ENCODE measurements around the gene ATP1A3.
"Not testable (repeated sequence)": the region's sequence is repeated elsewhere in the genome, so short reads cannot be mapped to it uniquely, and the experiment has no call there.

Gene ATP1A3

DNA sequence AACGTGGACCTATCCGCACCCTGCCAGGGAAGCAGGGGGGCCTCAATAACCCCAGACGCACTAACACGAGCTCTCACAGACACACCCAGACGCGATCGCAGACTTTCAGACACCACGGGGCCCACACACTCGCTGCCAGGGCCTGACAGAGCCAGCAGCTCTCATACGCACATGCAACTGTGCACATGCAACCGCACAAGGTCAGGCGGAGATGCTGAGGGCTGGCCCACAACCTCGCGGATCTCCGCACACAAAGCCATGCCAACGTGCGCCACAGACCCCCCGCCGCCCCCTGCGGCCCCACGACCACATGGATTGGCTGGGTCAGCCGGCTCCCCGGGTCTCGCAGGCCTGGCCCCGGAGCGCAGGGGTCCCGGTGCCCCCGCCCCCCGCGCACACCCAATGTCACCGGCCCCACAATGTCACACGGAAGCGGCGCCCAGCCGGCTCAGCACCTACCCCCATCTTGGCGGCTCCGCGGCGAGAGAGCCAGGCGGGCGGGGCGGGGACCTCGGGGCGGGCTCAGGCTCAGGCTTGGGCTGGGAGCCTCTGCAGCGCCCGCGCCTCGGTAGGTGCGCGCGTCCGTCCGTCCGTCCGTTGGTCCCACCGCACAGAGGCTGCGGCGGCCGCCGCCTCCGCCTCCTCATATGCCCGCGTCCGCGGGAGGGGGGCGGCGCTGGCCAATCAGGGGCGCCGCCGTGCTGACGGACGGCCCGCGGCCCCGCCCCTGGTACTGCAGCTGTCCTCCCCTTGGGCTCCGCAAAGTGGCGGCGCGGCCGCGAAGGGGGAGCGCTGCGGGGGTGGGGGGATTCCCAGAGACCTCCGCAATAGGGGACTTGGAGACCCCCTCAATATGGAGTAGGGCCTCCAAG is at the start of gene ATP1A3:
Gene ATP1A3, minus strand, starts transcription at position 619 of the 872 bp plus-strand sequence. Its CDS starts 154 bp downstream, at position 465.
- Mint-ChIP-seq H3K27me3 (peaks cover 35% of the 10 kb centered on the region), H3K27ac (ENCODE audit: low read depth) (peak within 1 kb of the TSS; percentile 95)

DNA sequence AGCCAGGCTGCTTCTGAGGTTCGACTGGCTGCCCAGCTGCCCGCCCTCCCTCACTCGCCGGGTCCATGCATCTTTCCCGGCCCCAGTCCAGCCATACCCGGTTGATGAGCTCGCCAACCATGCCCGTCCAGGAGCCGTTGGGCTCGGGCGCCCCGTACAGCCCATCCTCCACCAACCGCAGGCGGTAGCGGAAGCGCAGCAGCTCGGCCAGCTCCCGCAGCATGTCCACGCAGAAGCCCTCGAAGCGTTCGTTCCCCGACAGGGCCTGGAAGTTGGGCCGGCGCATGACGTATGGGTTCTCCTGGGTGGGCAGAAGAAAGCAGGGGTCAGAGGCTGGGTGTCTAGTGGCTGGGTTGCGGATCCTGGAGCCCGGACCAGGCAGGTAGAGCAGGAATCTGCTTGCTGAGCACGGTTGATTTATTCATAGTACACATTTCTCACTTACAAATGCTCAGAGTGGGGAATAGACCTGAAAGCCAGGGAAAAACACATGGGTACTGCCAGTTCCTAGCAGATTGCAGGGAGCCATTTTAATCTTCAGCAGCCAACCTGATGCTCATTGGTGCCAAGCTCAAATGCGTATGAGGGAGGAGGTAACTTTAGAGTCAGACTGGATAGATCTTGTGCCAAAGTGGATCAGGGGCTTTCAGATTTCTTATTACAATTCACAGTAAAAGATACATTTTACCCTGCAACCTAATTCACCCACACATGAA is 48.6 kb upstream of the ATP1A3 start:
- H3K4me3 Mint-ChIP-seq, result no peak overlapping the region
- H3K36me3 Mint-ChIP-seq (ENCODE audit: insufficient read depth), result no peaks in the 10 kb centered on the region
- H3K27me3 Mint-ChIP-seq, result peaks cover 22% of the 10 kb centered on the region
- no peaks in the 10 kb centered on the region for H3K9me3 Mint-ChIP-seq
- DNase-seq (ENCODE audit: low spot score in 2 of 2), result no peak
- no peaks in the 10 kb centered on the region for H3K4me1 Mint-ChIP-seq
- H3K27ac Mint-ChIP-seq (ENCODE audit: low read depth), result no peak overlapping the region
- no peak for ATAC-seq (replicated peaks; ENCODE audit: extremely low read depth, poor library complexity, severe bottlenecking)

More for the DNA sequence above, at the start of gene ATP1A3:
- Mint-ChIP-seq H3K4me3 (peak within 1 kb of the TSS; percentile 84), H3K9me3 (no peaks in the 10 kb centered on the region), H3K36me3 (ENCODE audit: insufficient read depth) (peaks cover 5% of the 10 kb centered on the region), H3K4me1 (peaks cover 40% of the 10 kb centered on the region)
- peak; percentile 45 to 65 for DNase-seq (ENCODE audit: low spot score in 2 of 2)
- ATAC-seq (replicated peaks; ENCODE audit: extremely low read depth, poor library complexity, severe bottlenecking), result peak; percentile 87

DNA sequence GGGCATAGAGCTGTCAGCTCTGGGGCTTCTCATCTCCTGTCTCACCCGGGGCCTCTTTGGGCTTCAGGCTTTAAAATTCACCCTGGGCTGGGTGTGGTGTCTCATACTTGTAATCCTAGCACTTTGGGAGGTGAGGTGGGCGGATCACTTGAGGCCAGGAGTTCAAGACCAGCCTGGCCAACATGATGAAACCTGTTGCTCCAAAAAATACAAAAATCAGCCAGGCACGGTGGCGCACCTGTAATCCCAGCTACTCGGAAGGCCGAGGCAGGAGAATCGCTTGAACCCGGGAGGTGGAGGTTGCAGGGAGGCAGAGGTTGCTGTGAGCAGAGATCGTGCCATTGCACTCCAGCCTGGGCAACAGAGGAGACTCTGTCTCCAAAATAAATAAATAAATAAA is 46.5 kb upstream of the ATP1A3 start:
- not testable (repeated sequence) for H3K9me3 Mint-ChIP-seq; H3K4me3 Mint-ChIP-seq; DNase-seq (ENCODE audit: low spot score in 2 of 2); H3K4me1 Mint-ChIP-seq; H3K36me3 Mint-ChIP-seq (ENCODE audit: insufficient read depth); ATAC-seq (replicated peaks; ENCODE audit: extremely low read depth, poor library complexity, severe bottlenecking); H3K27ac Mint-ChIP-seq (ENCODE audit: low read depth)
- H3K27me3 Mint-ChIP-seq, result peaks cover 15% of the 10 kb centered on the region

DNA sequence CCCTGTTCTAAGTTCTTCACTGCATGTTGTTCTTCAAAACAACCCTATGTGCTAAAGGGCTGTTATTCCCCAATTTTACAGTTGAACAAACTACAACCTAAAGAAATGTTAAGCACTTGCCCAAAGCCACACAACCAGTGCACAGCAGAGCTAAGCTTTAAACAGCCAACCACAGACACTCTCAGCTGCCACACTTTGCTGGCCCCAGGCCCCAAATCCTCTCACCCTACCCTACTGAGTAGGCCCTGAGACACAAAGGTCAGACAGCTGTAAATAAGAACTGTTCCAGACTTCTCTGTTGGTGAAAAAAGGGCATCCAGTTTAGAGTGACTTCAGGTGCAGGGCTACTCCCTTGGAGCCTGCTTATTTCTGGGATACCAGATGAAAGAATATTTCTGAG is 46.0 kb upstream of the ATP1A3 start:
- no peak for DNase-seq (ENCODE audit: low spot score in 2 of 2)
- Mint-ChIP-seq H3K9me3 (no peaks in the 10 kb centered on the region), H3K27ac (ENCODE audit: low read depth) (no peak overlapping the region), H3K4me3 (no peak overlapping the region), H3K27me3 (peaks cover 10% of the 10 kb centered on the region), H3K36me3 (ENCODE audit: insufficient read depth) (no peaks in the 10 kb centered on the region), H3K4me1 (no peaks in the 10 kb centered on the region)
- ATAC-seq (replicated peaks; ENCODE audit: extremely low read depth, poor library complexity, severe bottlenecking), result no peak

DNA sequence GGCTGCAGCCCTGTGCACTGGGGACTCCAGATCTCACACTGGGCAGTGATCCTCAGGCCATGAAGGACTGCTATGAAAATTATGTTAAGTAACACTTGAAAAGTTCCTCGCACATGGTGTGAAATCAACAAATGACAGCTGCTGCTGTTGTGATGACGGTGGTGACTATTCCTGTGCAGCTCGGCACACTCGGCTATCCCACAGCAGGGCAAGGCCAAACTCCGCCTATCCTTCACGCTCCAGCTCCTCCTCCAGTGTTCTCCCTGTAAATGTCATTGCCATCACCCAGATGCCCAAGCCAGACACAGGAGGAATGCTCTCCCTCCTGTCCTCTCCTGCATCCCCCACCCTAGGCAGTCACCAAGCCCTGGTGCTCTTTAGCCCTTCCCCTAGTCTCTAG is 44.6 kb upstream of the ATP1A3 start:
- ATAC-seq (replicated peaks; ENCODE audit: extremely low read depth, poor library complexity, severe bottlenecking), result no peak

DNA sequence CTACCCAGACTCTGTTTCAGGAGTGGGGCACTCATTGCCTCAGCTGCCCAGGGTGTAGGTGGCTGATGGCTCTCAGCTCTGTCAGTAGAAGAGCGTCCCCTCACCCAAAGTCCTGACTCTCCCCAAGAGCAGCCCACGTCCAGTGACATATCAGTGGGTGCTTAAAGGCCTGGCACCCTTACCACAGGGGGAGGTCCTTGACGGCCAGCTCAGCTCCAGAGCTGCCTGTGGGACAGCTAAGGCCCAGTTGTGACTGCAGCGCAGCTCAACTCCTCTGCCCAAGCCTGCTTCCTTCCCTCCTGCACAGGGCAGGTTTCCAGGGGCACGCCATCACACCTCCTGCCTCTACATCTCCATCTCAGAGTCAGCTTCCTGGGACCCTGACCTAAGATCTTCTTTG is 43.6 kb upstream of the ATP1A3 start:
- Mint-ChIP-seq H3K27ac (ENCODE audit: low read depth) (no peak overlapping the region), H3K9me3 (no peaks in the 10 kb centered on the region), H3K4me3 (no peak overlapping the region), H3K36me3 (ENCODE audit: insufficient read depth) (no peaks in the 10 kb centered on the region), H3K4me1 (peaks cover 6% of the 10 kb centered on the region), H3K27me3 (peaks cover 10% of the 10 kb centered on the region)
- DNase-seq (ENCODE audit: low spot score in 2 of 2), result no peak
- no peak for ATAC-seq (replicated peaks; ENCODE audit: extremely low read depth, poor library complexity, severe bottlenecking)

More for the DNA sequence above, 44.6 kb upstream of the ATP1A3 start:
- H3K9me3 Mint-ChIP-seq, result no peaks in the 10 kb centered on the region
- no peak overlapping the region for H3K4me3 Mint-ChIP-seq
- no peak for DNase-seq (ENCODE audit: low spot score in 2 of 2)
- H3K27ac Mint-ChIP-seq (ENCODE audit: low read depth), result peak overlapping the region; percentile 87
- no peaks in the 10 kb centered on the region for H3K36me3 Mint-ChIP-seq (ENCODE audit: insufficient read depth)
- H3K27me3 Mint-ChIP-seq, result peaks cover 10% of the 10 kb centered on the region
- peaks cover 6% of the 10 kb centered on the region for H3K4me1 Mint-ChIP-seq

DNA sequence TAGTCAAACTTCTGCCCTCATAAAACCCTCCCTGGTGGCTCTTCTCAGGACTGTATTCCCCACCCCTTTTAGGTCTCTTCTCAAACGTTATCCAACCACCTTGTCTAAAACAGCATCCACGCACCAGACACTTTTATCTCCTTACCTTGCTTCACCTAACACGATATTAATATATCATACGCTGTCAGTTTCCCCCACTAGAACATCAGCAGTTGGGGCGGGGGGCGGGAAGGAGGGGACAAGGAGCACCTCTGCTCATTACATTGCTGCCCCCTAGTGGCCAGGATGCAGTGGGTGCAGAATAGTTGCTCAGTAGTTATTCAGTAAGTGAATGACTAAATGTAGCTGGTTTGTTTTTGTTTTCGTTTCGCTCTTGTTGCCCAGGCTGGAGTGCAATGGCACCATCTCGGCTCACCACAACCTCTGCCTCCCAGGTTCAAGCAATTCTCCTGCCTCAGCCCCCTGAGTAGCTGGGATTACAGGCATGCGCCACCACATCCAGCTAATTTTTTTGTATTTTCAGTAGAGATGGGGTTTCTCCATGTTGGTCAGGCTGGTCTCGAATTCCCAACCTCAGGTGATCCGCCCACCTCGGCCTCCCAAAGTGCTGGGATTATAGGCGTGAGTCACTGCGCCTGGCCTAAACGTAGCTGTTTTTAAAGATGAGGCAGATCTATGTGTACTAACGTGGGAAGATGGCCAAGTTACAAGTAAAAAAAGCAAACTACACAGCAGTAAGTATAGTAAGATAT is 40.8 kb upstream of the ATP1A3 start:
- H3K27ac Mint-ChIP-seq (ENCODE audit: low read depth), result not testable (repeated sequence)

DNA sequence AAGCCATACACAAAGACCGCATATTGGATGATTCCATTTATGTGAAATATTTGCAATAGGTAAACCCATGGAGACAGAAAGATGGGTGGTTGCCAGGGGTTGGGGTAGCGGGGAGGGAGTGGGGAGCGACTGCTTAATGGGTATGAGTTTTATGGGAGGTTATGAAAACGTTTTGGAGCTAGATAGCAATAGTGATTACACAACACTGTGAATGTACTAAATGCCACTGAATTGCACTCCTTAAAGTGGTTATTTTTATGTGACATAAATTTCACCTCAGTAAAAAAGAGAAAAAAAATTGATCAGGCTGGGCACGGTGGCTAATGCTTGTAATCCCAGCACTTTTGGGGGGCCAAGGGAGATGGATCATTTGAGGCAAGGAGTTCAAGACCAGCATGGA is 39.4 kb upstream of the ATP1A3 start:
- Mint-ChIP-seq H3K9me3 (no peaks in the 10 kb centered on the region), H3K4me3 (no peak overlapping the region), H3K27me3 (peaks cover 14% of the 10 kb centered on the region), H3K4me1 (peaks cover 6% of the 10 kb centered on the region), H3K36me3 (ENCODE audit: insufficient read depth) (no peaks in the 10 kb centered on the region), H3K27ac (ENCODE audit: low read depth) (no peak overlapping the region)
- no peak for DNase-seq (ENCODE audit: low spot score in 2 of 2)
- no peak for ATAC-seq (replicated peaks; ENCODE audit: extremely low read depth, poor library complexity, severe bottlenecking)

More for the DNA sequence above, 40.8 kb upstream of the ATP1A3 start:
- H3K27me3 Mint-ChIP-seq; H3K36me3 Mint-ChIP-seq (ENCODE audit: insufficient read depth); H3K4me1 Mint-ChIP-seq; H3K4me3 Mint-ChIP-seq; H3K9me3 Mint-ChIP-seq: not testable (repeated sequence)
- DNase-seq (ENCODE audit: low spot score in 2 of 2) (peak; percentile 31 to 39), ATAC-seq (replicated peaks; ENCODE audit: extremely low read depth, poor library complexity, severe bottlenecking) (peak; percentile 88)

DNA sequence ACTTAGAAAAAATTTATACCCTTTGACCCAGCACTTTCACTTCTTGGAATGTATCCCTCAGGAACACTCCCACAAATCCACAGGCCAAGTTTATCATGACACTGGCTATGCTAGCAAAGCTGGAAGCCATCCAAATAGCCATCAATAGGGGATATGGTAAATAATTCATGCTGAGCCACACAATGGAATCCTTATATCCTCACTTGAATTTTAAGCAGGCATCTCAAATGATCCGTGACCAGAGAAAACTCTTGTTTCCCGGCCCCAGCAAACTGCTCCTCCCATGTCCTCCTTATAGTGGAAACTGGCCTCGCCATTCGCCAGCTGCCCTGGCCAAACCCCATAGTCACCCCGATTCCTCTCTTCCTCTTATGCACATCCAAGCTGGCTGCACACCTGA is 38.4 kb upstream of the ATP1A3 start:
- no peak for DNase-seq (ENCODE audit: low spot score in 2 of 2)
- ATAC-seq (replicated peaks; ENCODE audit: extremely low read depth, poor library complexity, severe bottlenecking), result no peak
- H3K27me3 Mint-ChIP-seq, result peaks cover 24% of the 10 kb centered on the region
- H3K27ac Mint-ChIP-seq (ENCODE audit: low read depth), result no peak overlapping the region
- H3K36me3 Mint-ChIP-seq (ENCODE audit: insufficient read depth), result no peaks in the 10 kb centered on the region
- H3K4me1 Mint-ChIP-seq, result peaks cover 6% of the 10 kb centered on the region
- no peak overlapping the region for H3K4me3 Mint-ChIP-seq
- no peaks in the 10 kb centered on the region for H3K9me3 Mint-ChIP-seq

DNA sequence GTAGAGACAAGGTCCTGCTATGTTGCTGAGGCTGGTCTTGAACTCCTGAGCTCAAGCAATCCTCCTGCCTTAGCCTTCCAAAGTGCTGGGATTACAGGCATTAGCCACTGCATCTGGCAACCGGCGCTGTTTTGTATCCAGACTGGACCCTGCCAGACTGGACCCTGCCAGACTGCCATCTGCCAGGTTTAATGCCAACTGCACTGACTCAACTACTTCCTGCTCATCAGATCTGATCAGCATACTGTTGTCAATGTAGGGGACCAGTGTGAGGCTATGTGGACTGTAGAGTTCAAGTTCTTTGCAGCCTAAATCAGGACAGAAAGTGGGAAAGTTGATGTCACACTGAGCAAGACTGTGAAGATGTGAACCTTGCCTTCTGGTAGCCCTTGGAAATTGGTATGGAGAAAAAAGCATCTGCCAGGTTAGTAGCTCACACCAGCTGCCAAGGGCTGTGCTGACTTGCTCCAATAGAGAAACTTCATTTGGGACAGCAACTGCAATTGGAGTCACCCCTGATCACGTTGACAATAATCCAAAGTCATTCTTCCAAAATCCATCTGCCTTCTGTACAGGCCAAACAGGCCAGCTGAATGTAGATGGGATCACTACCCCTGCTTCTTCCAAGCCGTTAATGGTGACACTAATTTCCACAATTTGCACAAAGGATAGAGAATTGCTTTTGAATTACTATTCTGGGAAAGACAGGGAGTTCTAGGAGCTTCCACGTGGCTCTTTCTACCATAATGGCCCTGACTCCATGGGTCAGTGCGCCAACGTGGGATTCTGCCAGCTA is 36.8 kb upstream of the ATP1A3 start:
- Mint-ChIP-seq H3K36me3 (ENCODE audit: insufficient read depth) (no peaks in the 10 kb centered on the region), H3K27me3 (peaks cover 36% of the 10 kb centered on the region), H3K4me3 (no peak overlapping the region), H3K9me3 (no peaks in the 10 kb centered on the region), H3K4me1 (peaks cover 6% of the 10 kb centered on the region), H3K27ac (ENCODE audit: low read depth) (no peak overlapping the region)
- ATAC-seq (replicated peaks; ENCODE audit: extremely low read depth, poor library complexity, severe bottlenecking) (no peak), DNase-seq (ENCODE audit: low spot score in 2 of 2) (no peak)

DNA sequence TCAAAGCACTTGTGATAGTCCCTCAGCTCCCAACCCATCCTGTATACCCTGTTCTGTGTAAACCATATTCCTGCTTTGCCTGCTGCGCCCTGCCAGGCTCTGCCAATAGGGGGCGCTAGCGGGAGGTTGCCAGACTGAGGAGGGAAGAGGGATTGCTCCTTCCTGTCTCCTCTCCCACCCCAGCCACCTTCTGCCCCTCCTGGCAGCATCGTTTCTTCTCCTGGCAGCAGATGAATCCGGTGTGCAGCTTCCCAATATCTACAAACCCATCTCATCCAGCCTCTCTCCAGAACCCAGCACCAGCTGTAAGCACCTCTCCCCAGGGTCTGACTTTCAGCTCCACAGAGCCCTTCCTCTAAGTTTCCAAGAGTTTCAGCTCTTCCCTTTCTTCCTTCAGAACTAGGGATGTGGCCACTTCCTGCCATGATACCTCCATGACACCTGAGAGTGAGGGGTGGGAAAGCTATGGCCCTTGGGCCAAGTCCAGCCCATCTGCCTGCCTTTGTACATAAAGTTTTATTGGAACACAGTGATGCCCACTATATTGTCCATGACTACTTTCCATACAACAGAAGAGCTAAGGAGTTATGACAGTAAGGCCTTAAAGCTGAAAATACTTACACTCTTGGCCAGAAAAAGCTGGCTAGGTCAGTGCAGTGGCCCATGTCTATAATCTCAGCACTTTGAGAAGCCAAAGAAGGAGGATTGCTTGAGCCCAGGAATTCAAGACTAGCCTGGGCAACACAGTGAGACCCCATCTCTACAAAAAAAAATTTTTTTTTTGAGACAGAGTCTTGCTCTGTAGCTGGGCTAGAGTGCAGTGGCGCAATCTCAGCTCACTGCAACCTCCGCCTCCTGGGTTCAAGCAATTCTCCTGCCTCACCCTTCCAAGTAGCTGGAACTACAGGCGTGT is 34.5 kb upstream of the ATP1A3 start:
- Mint-ChIP-seq H3K36me3 (ENCODE audit: insufficient read depth) (no peaks in the 10 kb centered on the region), H3K9me3 (no peaks in the 10 kb centered on the region), H3K27ac (ENCODE audit: low read depth) (no peak overlapping the region), H3K27me3 (peaks cover 59% of the 10 kb centered on the region), H3K4me1 (no peaks in the 10 kb centered on the region), H3K4me3 (no peak overlapping the region)
- DNase-seq (ENCODE audit: low spot score in 2 of 2) (no peak), ATAC-seq (replicated peaks; ENCODE audit: extremely low read depth, poor library complexity, severe bottlenecking) (no peak)

All from central memory CD8-positive, alpha-beta T cell (primary cell).